NCI-H128 (cell line): Measurements from ENCODE around the gene NPIPB5.
"Not testable (repeated sequence)": the region's sequence is repeated elsewhere in the genome, so short reads cannot be mapped to it uniquely, and the experiment has no call there.

Experiments used
- DNase-seq: peaks from one replicate; lab custom pipeline; 2025; ENCODE audit not compliant: unreplicated experiment; lab: John Stamatoyannopoulos, UW

Gene NPIPB5

GRCh38 chr16:22510591-22510990, at the start of gene NPIPB5:
Gene NPIPB5 (plus strand): TSS chr16:22510891. CDS start chr16:22513802, 2,911 bp downstream.
- not testable (repeated sequence) for DNase-seq

- DNase-seq, result not testable (repeated sequence)
These were observed 41.8 kb upstream of the NPIPB5 start for GRCh38 chr16:22468846-22469245.

- not testable (repeated sequence) for DNase-seq
These were observed 27.3 kb downstream of the NPIPB5 start for GRCh38 chr16:22537996-22538395.

GRCh38 chr16:22544809-22545208, 34.1 kb downstream of the NPIPB5 start:
- not testable (repeated sequence) for DNase-seq

DNA sequence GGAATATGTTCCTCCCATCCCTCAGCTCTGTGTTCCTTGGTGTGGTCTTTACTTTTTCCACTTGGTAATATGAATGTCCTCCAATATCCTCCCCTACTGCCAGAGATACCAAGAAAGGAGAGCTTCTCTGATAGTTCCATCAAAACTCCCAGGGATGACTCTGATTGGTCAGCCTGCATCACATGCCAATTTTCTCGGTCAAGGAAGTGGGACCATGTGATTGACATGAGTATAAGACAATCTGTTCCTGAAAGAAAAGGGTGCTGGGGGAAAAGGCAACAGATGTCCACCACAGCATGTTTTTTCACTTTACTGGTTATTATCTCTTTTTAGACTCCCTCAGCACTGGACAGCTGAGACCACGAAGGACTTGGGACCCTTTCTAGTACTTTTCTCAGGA, 35.9 kb downstream of the NPIPB5 start:
- DNase-seq, result not testable (repeated sequence)

- not testable (repeated sequence) for DNase-seq
These were observed 36.6 kb downstream of the NPIPB5 start for GRCh38 chr16:22547170-22547765.

- DNase-seq, result not testable (repeated sequence)
These were observed 39.2 kb downstream of the NPIPB5 start for GRCh38 chr16:22549853-22550252.

- not testable (repeated sequence) for DNase-seq
These were observed 40.5 kb downstream of the NPIPB5 start for GRCh38 chr16:22551143-22551542.

DNA sequence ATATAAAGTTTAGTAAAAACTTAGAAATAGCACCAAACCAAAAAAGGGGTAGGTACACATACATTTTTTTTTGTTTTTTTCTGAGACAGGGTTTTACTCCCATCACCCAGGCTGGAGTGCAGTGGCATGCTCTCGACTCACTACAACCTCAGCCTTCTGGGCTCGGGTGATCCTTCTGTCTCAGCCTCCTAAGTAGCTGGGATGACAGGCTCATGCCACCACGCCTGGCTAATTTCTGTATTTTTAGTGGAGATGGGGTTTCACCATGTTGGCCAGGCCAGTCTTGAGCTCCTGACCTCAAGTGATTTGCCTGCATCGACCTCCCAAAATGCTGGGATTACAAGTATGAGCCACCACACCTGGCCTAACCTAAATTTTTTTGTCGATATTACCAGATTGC, 41.0 kb downstream of the NPIPB5 start:
- not testable (repeated sequence) for DNase-seq

DNA sequence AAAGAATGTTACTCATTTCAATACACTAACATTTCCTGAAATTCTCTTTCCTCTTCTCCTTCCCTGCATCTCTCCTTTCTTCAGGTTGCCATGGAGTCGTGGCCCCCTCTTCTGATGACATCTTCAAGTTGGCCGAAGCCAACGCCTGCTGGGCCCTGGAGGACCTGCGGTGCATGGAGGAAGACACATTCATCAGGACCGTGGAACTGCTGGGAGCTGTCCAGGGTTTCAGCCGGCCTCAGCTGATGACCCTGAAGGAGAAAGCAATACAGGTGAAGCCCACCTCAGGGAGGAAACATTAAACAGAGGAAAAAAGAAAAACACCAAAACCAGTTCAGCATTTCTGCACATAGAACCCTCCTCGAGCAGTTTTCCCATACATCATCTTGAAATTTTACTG, 46.1 kb downstream of the NPIPB5 start:
- not testable (repeated sequence) for DNase-seq
